GM12878 (cell line): ENCODE measurements around the gene CAPSL.

ENCODE experiments used
- BHLHE40 ChIP-seq, 2 experiments: fragments of 450-650 bp in 1 of 2; IDR thresholded peaks; 2 replicates each; pipeline ENCODE4 v1.6.1; 2011 to 2017; ENCODE audit warnings: low read depth in 2 of 2, borderline replicate concordance in 1 of 2, improper control_type of control experiment in 1 of 2, low read length in 1 of 2, mild to moderate bottlenecking in 1 of 2
- MTA2 ChIP-seq: fragments of 450-650 bp; IDR thresholded peaks from 2 replicates; pipeline ENCODE4 v1.6.1; 2016; ENCODE audit warnings: low read depth, mild to moderate bottlenecking, moderate library complexity
- MYC ChIP-seq: IDR thresholded peaks from 2 replicates; pipeline ENCODE4 v1.6.1; 2011; ENCODE audit warnings: mild to moderate bottlenecking, low read length, moderate library complexity, inconsistent platforms; ENCODE audit not compliant: insufficient read depth, insufficient replicate concordance, insufficient read length, severe bottlenecking
- PAX8 ChIP-seq: fragments of 450-650 bp; IDR thresholded peaks from 2 replicates; pipeline ENCODE4 v1.6.1; 2017; ENCODE audit warnings: mild to moderate bottlenecking, moderate library complexity
- SIN3A ChIP-seq: IDR thresholded peaks from 2 replicates; pipeline ENCODE4 v1.6.1; 2012; ENCODE audit warnings: low read depth, low read length, improper control_type of control experiment
- WRNIP1 ChIP-seq: IDR thresholded peaks from 2 replicates; pipeline ENCODE4 v1.6.1; 2011; ENCODE audit warnings: low read depth, low read length, improper control_type of control experiment, borderline replicate concordance
- TF ChIP-seq, protein P1 (sequence below), 3 experiments: IDR thresholded peaks in 2 of 3; conservative IDR thresholded peaks in 1 of 3; 2 replicates each; pipeline ENCODE4 v1.5.1; 2011; ENCODE audit warnings: low read depth in 3 of 3, low read length in 3 of 3, mild to moderate bottlenecking in 3 of 3, control low read depth in 2 of 3, moderate library complexity in 2 of 3, inconsistent platforms in 1 of 3, mixed read lengths in 1 of 3; ENCODE audit not compliant: control insufficient read depth in 2 of 3, insufficient read depth in 1 of 3; ENCODE audit errors: extremely low read depth in 1 of 3

DNA sequence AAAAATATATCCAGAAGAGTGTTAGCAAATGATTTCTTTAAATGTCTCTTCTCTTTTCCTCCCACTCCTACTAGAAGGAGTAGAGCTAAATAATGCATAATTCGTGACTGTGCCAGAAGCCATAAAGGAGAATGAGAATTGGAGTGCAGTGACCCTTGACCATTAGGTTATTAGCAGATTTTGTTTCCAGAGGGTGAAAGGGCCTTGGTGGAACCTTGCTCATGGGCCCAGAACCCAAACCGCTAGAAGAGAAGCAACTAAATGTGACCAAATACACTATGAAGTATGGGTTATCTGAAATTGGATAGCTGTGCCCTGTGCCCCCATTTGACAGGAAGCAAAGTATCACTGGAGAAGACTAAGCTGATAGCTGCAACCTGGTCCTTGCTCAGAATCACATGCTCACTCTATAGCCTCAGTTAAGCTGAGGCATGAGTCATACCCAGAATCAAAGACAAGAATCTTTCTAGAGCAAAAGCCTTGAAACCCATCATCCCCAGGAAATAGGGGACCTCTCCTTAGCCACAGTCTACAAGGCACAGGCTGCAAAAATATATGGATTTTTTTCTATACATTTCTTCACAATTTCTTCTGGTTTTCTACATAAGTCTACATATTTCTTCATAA, 36.3 kb downstream of the CAPSL start:
- TF ChIP-seq MTA2 (no peak), BHLHE40 (IDR thresholded peaks at IDR 0.05; ENCODE audit: borderline replicate concordance in 1 of 2, low read depth in 2 of 2, low read length in 1 of 2) (no peak), WRNIP1 (no peak), PAX8 (no peak), MYC (no peak), SIN3A (no peak)
- TF ChIP-seq, protein P1, sequence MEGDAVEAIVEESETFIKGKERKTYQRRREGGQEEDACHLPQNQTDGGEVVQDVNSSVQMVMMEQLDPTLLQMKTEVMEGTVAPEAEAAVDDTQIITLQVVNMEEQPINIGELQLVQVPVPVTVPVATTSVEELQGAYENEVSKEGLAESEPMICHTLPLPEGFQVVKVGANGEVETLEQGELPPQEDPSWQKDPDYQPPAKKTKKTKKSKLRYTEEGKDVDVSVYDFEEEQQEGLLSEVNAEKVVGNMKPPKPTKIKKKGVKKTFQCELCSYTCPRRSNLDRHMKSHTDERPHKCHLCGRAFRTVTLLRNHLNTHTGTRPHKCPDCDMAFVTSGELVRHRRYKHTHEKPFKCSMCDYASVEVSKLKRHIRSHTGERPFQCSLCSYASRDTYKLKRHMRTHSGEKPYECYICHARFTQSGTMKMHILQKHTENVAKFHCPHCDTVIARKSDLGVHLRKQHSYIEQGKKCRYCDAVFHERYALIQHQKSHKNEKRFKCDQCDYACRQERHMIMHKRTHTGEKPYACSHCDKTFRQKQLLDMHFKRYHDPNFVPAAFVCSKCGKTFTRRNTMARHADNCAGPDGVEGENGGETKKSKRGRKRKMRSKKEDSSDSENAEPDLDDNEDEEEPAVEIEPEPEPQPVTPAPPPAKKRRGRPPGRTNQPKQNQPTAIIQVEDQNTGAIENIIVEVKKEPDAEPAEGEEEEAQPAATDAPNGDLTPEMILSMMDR (IDR thresholded peaks at IDR 0.05 in 2 of 3, conservative IDR thresholded peaks at IDR 0.05 in 1 of 3; ENCODE audit: control insufficient read depth in 2 of 3, extremely low read depth in 1 of 3, insufficient read depth in 1 of 3, low read depth in 3 of 3, low read length in 3 of 3) = no peak
